Mammary epithelial cell (primary cell): ENCODE data around the gene FAM210A.

Experiments used
- EZH2 ChIP-seq: IDR thresholded peaks from 2 replicates; pipeline ENCODE4 v1.6.1; 2012; ENCODE audit warnings: low read length, inconsistent platforms, borderline replicate concordance
- TF ChIP-seq, protein P1 (sequence below), 2 donors: IDR thresholded peaks in 1 of 2; conservative IDR thresholded peaks in 1 of 2; 2 replicates each; pipeline ENCODE4 v1.5.1; 2011 to 2012; ENCODE audit warnings: inconsistent platforms in 2 of 2, low read length in 2 of 2, mild to moderate bottlenecking in 2 of 2, control low read depth in 1 of 2, low read depth in 1 of 2; ENCODE audit not compliant: insufficient read depth in 1 of 2; ENCODE audit errors: extremely low read depth in 1 of 2

DNA sequence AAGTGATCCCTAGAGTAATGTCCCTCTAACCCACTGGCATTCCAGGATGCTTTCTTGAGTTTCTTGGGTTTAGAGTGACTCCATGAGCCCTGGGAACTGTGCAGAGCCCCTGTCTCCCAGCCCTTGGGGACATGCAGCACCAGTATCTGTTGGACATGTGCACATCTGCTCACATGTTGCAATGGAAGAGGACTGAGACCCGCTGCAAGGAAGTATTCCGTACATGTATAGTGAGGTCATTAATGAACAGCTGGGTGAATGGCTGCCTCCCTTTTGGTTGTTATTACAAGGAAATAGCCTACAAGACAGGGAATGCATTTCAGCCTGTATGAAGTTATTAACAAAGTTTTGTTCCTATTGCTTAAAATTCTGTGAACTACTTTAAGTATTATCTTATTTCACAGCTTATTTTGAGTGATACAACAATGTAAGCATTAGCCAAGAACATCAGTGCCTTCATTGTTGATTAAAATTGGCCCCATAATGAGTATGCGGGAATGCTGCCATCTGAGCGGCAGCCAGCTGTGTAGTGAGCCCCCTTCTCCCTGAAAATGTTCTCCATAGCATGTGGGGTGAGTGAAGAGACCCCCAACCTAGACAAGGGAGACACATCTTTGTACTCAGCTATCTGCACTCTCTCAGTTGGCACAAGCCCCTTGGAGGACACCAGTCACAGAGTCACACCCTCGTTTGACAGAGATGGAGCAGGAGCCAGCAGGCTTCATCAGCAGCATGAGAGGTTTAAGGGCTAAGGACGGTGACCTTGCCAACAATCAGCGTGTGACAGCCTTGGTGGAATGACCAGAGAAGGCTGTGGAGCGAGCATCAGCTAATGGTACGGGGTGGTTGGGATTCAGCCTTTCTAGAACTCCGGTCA lies 87.4 kb downstream of the FAM210A start:
- TF ChIP-seq, protein P1, sequence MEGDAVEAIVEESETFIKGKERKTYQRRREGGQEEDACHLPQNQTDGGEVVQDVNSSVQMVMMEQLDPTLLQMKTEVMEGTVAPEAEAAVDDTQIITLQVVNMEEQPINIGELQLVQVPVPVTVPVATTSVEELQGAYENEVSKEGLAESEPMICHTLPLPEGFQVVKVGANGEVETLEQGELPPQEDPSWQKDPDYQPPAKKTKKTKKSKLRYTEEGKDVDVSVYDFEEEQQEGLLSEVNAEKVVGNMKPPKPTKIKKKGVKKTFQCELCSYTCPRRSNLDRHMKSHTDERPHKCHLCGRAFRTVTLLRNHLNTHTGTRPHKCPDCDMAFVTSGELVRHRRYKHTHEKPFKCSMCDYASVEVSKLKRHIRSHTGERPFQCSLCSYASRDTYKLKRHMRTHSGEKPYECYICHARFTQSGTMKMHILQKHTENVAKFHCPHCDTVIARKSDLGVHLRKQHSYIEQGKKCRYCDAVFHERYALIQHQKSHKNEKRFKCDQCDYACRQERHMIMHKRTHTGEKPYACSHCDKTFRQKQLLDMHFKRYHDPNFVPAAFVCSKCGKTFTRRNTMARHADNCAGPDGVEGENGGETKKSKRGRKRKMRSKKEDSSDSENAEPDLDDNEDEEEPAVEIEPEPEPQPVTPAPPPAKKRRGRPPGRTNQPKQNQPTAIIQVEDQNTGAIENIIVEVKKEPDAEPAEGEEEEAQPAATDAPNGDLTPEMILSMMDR (conservative IDR thresholded peaks at IDR 0.05 in 1 of 2, IDR thresholded peaks at IDR 0.05 in 1 of 2; ENCODE audit: extremely low read depth in 1 of 2, insufficient read depth in 1 of 2, low read depth in 1 of 2, low read length in 2 of 2) = no peak
- TF ChIP-seq EZH2 = no peak
